Neural crest cell (in vitro differentiated cells): Measurements from ENCODE around the gene NAB1. TPM values are rescaled to one million over a fixed set of nuclear protein-coding genes. Genes with fewer than 3 reads are reported as not detected.
A peak's percentile ranks its signal among the peaks of the same experiment; 100 is the strongest.

Experiments
- DNase-seq: peaks from one replicate; pipeline ENCODE4 v3.0.0; 2021; ENCODE audit warnings: low read depth, mixed read lengths, low spot score
- H3K27ac Mint-ChIP-seq: one replicate; pipeline ENCODE4 v1.8.0; 2021; ENCODE audit warnings: mild to moderate bottlenecking, mixed read lengths; ENCODE audit not compliant: unreplicated experiment
- H3K27me3 Mint-ChIP-seq: 2 replicates; pipeline ENCODE4 v1.8.0; 2021; ENCODE audit warnings: low read depth, mild to moderate bottlenecking, mixed read lengths
- H3K36me3 Mint-ChIP-seq: 2 replicates; pipeline ENCODE4 v1.8.0; 2021; ENCODE audit warnings: low read depth, mild to moderate bottlenecking, mixed read lengths
- H3K4me1 Mint-ChIP-seq: 2 replicates; pipeline ENCODE4 v1.8.0; 2021; ENCODE audit warnings: mixed read lengths
- H3K4me3 Mint-ChIP-seq: one replicate; pipeline ENCODE4 v1.8.0; 2021; ENCODE audit warnings: mild to moderate bottlenecking, mixed read lengths
- H3K9me3 Mint-ChIP-seq: 2 replicates; pipeline ENCODE4 v1.8.0; 2021; ENCODE audit warnings: mixed read lengths
- CTCF ChIP-seq: fragments of 200-600 bp; sonication (generic); conservative IDR thresholded peaks from 2 replicates; pipeline ENCODE4 v1.5.0; 2021; ENCODE audit warnings: antibody characterized with exemption, mild to moderate bottlenecking
- total RNA-seq: library from RNA; stranded (reverse); gene quantifications from 2 replicates; pipeline ENCODE4 v1.2.1, GENCODE V29; 2021

NAB1 gene
- total RNA-seq, 1 donor from 2014 or later: 42.4 TPM

- no peak for DNase-seq
- peaks cover 37% of the 10 kb centered on the region for H3K4me1 Mint-ChIP-seq
- no peak overlapping the region for H3K4me3 Mint-ChIP-seq
- no peaks in the 10 kb centered on the region for H3K27me3 Mint-ChIP-seq
- no peak for TF ChIP-seq CTCF
- H3K9me3 Mint-ChIP-seq: no peaks in the 10 kb centered on the region
- H3K27ac Mint-ChIP-seq: no peak overlapping the region
- peaks cover 5% of the 10 kb centered on the region for H3K36me3 Mint-ChIP-seq
These were observed 28.4 kb downstream of the NAB1 start for GRCh38 chr2:190677255-190677654.

- DNase-seq: no peak
- H3K27ac Mint-ChIP-seq: peak overlapping the region; percentile 15
- H3K4me3 Mint-ChIP-seq: peak overlapping the region; percentile 6
These were observed 29.7 kb downstream of the NAB1 start for GRCh38 chr2:190678444-190679162.

GRCh38 chr2:190679391-190679790 lies 30.5 kb downstream of the NAB1 start:
- TF ChIP-seq CTCF: no peak
- Mint-ChIP-seq H3K4me3 (no peak overlapping the region), H3K27ac (no peak overlapping the region), H3K4me1 (peaks cover 39% of the 10 kb centered on the region), H3K36me3 (peaks cover 3% of the 10 kb centered on the region), H3K9me3 (no peaks in the 10 kb centered on the region), H3K27me3 (no peaks in the 10 kb centered on the region)
- DNase-seq: no peak

More at GRCh38 chr2:190678444-190679162, 29.7 kb downstream of the NAB1 start:
- Mint-ChIP-seq H3K9me3 (no peaks in the 10 kb centered on the region), H3K27me3 (no peaks in the 10 kb centered on the region), H3K4me1 (peaks cover 39% of the 10 kb centered on the region), H3K36me3 (peaks cover 5% of the 10 kb centered on the region)
- no peak for TF ChIP-seq CTCF

- Mint-ChIP-seq H3K27ac (no peak overlapping the region), H3K27me3 (no peaks in the 10 kb centered on the region), H3K9me3 (no peaks in the 10 kb centered on the region), H3K4me1 (peaks cover 39% of the 10 kb centered on the region), H3K4me3 (no peak overlapping the region), H3K36me3 (peaks cover 3% of the 10 kb centered on the region)
- DNase-seq: peak; percentile 57
- TF ChIP-seq CTCF: peak; percentile 76
These were observed 31.1 kb downstream of the NAB1 start for GRCh38 chr2:190679813-190680591.

GRCh38 chr2:190682168-190682567 lies 33.3 kb downstream of the NAB1 start:
- no peak overlapping the region for H3K27ac Mint-ChIP-seq
- no peaks in the 10 kb centered on the region for H3K36me3 Mint-ChIP-seq
- peaks cover 34% of the 10 kb centered on the region for H3K4me1 Mint-ChIP-seq
- TF ChIP-seq CTCF: no peak
- no peak overlapping the region for H3K4me3 Mint-ChIP-seq
- no peaks in the 10 kb centered on the region for H3K27me3 Mint-ChIP-seq
- no peak for DNase-seq
- no peaks in the 10 kb centered on the region for H3K9me3 Mint-ChIP-seq
